ENCODE results near the gene CRIP2.

CRIP2 gene

DNA sequence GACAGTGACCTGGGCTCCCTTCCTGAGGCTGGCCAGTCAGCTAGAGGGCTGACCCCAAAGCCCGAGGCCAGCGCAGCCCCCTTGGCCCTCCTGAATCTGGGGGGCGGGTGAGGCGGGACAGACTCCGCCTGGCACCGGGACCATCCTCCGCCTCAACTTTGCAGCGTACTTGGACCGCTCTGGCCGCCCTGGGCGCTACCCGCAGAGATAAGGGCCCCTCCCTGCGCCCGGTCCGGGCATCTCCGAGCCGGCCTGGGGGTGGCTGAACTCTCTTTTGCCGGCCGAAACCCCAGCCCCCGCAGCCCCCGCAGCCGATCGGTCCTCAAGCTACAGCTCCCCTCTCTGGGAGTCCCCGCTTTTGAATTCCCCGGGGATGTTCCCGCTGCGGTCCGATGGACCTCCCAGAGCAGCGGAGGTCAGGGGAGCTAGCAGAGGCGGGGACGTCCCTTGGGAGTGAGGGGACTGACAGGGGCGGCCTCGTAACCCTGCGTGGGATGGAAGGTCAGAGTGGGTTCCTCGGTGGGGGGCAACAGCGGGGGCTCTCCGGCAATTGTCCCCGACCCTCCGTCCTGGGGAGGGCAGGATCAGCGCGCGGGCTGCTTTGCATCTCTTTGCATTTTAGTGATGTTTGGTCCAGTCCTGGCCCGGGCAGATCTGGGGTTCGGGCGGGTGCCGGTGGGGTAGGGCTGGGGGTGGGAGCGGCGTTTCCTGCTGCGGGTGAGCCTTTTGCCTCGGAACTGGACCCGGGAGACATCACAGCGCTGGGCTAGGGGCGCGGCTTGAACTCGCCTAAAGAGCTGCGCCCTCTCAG is 11.7 kb downstream of the CRIP2 start, which contains the start of gene CRIP1:
Gene CRIP1 (plus strand): TSS at position 724 of the 811 bp plus-strand sequence. CDS start 374 bp downstream, outside the sequence.
- Histone ChIP-seq H3K9me3 (no peaks in the 10 kb centered on the region), H3K27ac (peak within 1 kb of the TSS; percentile 97 to 98), H3K36me3 (no peaks in the 10 kb centered on the region), H3K4me3 (peak within 1 kb of the TSS; percentile 63 to 65), H3K27me3 (no peaks in the 10 kb centered on the region), H3K4me1 (peaks cover 25 to 91% (median 81%) of the 10 kb centered on the region in 4 donors)
- intact Hi-C loops (cut with DNase I; ENCODE audit: low total_unique reads): no loop called here
- TF ChIP-seq, protein P1, sequence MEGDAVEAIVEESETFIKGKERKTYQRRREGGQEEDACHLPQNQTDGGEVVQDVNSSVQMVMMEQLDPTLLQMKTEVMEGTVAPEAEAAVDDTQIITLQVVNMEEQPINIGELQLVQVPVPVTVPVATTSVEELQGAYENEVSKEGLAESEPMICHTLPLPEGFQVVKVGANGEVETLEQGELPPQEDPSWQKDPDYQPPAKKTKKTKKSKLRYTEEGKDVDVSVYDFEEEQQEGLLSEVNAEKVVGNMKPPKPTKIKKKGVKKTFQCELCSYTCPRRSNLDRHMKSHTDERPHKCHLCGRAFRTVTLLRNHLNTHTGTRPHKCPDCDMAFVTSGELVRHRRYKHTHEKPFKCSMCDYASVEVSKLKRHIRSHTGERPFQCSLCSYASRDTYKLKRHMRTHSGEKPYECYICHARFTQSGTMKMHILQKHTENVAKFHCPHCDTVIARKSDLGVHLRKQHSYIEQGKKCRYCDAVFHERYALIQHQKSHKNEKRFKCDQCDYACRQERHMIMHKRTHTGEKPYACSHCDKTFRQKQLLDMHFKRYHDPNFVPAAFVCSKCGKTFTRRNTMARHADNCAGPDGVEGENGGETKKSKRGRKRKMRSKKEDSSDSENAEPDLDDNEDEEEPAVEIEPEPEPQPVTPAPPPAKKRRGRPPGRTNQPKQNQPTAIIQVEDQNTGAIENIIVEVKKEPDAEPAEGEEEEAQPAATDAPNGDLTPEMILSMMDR (IDR thresholded peaks at IDR 0.05): no peak
- DNase-seq: no peak

DNA sequence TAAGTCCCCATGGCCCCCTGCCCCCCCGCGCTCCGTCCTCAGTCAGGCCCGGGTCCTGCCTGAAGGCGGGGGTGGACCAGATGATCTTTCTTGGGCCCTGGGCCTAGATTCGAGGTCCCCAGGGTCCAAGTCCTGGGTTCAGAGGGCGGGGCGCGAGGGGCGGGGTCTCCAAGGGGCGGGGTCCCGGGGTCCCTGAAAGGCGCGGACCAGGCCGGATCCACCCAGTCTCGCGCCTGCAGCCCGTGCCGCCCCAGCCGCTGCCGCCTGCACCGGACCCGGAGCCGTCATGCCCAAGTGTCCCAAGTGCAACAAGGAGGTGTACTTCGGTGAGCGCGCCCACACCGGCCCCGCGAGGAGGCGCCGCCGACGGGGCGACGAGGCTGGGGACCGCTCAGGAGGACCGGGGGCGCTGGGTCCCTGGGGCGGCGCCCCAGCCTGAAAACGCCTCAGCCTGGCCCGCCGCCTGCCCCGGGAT is 12.4 kb downstream of the CRIP2 start:
- TF ChIP-seq, protein P1 (IDR thresholded peaks at IDR 0.05): no peak
- no peaks in the 10 kb centered on the region for H3K27me3 ChIP-seq
- peak; percentile 75 to 95 for DNase-seq
- intact Hi-C loops (cut with DNase I; ENCODE audit: low total_unique reads): no loop called here
- H3K27ac ChIP-seq: peak overlapping the region; percentile 97 to 98
- H3K36me3 ChIP-seq: no peaks in the 10 kb centered on the region
- peaks cover 21 to 91% (median 81%) of the 10 kb centered on the region in 4 donors for H3K4me1 ChIP-seq
- peak overlapping the region; percentile 63 to 65 for H3K4me3 ChIP-seq
- H3K9me3 ChIP-seq: no peaks in the 10 kb centered on the region

DNA sequence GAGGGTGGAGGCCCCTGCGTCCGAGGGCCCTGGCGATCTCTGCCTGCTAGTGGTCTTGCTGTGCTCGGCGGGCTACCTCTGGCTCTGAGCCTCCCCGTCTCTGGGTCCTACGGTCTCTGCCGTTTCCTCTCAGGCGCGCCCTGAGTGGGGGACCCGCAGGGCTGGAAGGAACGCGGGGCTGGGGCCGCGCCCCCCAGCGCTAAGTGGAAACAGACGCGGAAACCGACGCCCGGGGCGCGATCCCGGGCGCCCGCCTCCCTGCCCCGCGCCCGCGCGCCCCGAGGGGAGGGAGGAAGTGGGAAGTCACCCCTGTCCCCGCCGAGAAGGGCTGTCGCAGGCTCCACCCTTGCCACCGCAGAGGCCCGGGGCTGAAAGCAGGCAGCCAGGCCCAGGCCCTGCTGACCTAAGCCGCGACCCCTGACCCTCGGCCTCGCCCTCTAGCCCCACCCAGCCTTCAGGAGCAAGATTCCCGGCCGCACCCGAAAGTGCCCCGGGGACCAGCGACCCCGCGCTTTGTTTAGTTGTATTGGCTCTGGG is 12.9 kb downstream of the CRIP2 start:
- Histone ChIP-seq H3K4me3 (peak overlapping the region; percentile 63 to 65), H3K36me3 (peaks cover 0 to under 1% (median 0%) of the 10 kb centered on the region in 3 donors), H3K4me1 (peaks cover 16 to 91% (median 79%) of the 10 kb centered on the region in 4 donors), H3K9me3 (no peaks in the 10 kb centered on the region), H3K27me3 (no peaks in the 10 kb centered on the region), H3K27ac (peak overlapping the region; percentile 97 to 98)
- TF ChIP-seq, protein P1 (IDR thresholded peaks at IDR 0.05): no peak
- peak; percentile 46 to 81 for DNase-seq
- intact Hi-C loops (cut with DNase I; ENCODE audit: low total_unique reads): no loop called here

DNA sequence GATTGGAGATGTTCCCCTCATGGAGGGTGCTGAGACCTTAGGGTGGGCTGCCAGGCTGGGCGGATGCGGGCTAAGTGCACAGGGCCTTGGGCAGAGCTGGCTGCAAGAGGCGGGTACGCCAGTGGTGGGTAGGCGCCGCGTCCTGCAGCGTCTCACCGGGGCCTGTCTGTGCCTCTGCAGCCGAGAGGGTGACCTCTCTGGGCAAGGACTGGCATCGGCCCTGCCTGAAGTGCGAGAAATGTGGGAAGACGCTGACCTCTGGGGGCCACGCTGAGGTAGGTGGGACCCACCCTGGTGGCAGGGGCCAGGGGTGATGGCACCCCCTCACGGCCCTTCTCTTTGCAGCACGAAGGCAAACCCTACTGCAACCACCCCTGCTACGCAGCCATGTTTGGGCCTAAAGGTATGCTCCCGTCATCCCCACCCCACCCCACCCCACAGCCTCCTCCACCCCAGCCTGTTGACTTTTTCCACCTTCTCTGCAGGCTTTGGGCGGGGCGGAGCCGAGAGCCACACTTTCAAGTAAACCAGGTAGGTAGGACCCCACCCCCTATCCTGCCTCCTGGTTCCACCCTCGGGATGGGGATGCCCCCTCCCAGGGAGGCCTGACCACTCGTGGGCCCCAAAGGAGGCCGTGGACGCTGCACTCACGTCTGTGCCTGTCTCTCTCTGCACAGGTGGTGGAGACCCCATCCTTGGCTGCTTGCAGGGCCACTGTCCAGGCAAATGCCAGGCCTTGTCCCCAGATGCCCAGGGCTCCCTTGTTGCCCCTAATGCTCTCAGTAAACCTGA is 13.6 kb downstream of the CRIP2 start:
- intact Hi-C loops (cut with DNase I; ENCODE audit: low total_unique reads): loop anchor here (2.0 kb wide), 1 partner anchor 73 kb away; no protein-coding TSS in a partner anchor
- peak overlapping the region; percentile 97 to 98 for H3K27ac ChIP-seq

More for the DNA sequence above, 13.6 kb downstream of the CRIP2 start:
- Histone ChIP-seq H3K4me1 (peaks cover 12 to 85% (median 72%) of the 10 kb centered on the region in 4 donors), H3K9me3 (no peaks in the 10 kb centered on the region), H3K4me3 (peak overlapping the region; percentile 63 to 65), H3K36me3 (peaks cover 0 to 7% (median 0%) of the 10 kb centered on the region in 3 donors), H3K27me3 (no peaks in the 10 kb centered on the region)
- DNase-seq: no peak
- TF ChIP-seq, protein P1 (IDR thresholded peaks at IDR 0.05): no peak

All from tibial artery (tissue), 4 donors.